Panc1 (cell line): Measurements from ENCODE around the gene TFF3. TPM values are rescaled to one million over a fixed set of nuclear protein-coding genes. Genes with fewer than 3 reads are reported as not detected.

Source experiments
- ATAC-seq: fragments of 200-7000 bp; cut with Tn5 transposase; 2 replicates; pipeline ENCODE4 v1.9.1; 2020; ENCODE audit warnings: mild to moderate bottlenecking, moderate library complexity
- BruUV-seq: library from RNA; stranded (reverse); fragments of 400-500 nt; replicated peaks from 2 replicates; lab custom pipeline; 2021; lab: Mats Ljungman, UMichigan
- CTCF ChIA-PET: fragments of 300-600 bp; sonication (Branson Sonifier 250); formaldehyde crosslinking; loops from one replicate; lab custom pipeline; 2022; ENCODE audit warnings: antibody characterized with exemption; lab: Charles Lee
- POLR2A ChIA-PET: fragments of 300-600 bp; sonication (Branson Sonifier 250); formaldehyde crosslinking; loops from one replicate; lab custom pipeline; 2022; ENCODE audit warnings: antibody characterized with exemption; lab: Charles Lee
- DNase-seq: peaks from one replicate; pipeline ENCODE4 v3.0.0-alpha.2; 2010; ENCODE audit warnings: low read depth, low spot score
- H3K27ac ChIP-seq: 2 replicates; pipeline ENCODE4 v1.5.1; 2011; ENCODE audit warnings: mild to moderate bottlenecking, low read length, inconsistent platforms
- H3K27me3 ChIP-seq: fragments of 200-500 bp; sonication (Bioruptor generic); 2 replicates; pipeline ENCODE4 v1.6.0; 2014; ENCODE audit warnings: low read length, inconsistent platforms; ENCODE audit not compliant: control insufficient read depth, insufficient read depth
- H3K36me3 ChIP-seq: fragments of 200-500 bp; sonication (Bioruptor generic); 2 replicates; pipeline ENCODE4 v1.5.1; 2014; ENCODE audit warnings: inconsistent platforms, mild to moderate bottlenecking, low read length, moderate library complexity; ENCODE audit not compliant: control insufficient read depth, insufficient read depth
- H3K4me1 ChIP-seq: 2 replicates; pipeline ENCODE4 v1.5.1; 2011; ENCODE audit warnings: inconsistent platforms, mild to moderate bottlenecking, low read length, moderate library complexity; ENCODE audit not compliant: control insufficient read depth, insufficient read depth
- H3K4me3 ChIP-seq, 2 experiments: 2 replicates each; pipeline ENCODE4 v1.5.1; 2011 to 2012; ENCODE audit warnings: low read depth in 2 of 2, low read length in 2 of 2, mild to moderate bottlenecking in 2 of 2, inconsistent platforms in 1 of 2, moderate library complexity in 1 of 2
- H3K9me3 ChIP-seq: fragments of 200-500 bp; sonication (Bioruptor generic); 2 replicates; pipeline ENCODE4 v1.5.1; 2014; ENCODE audit warnings: low read depth, mild to moderate bottlenecking, inconsistent platforms, low read length, moderate library complexity; ENCODE audit not compliant: control insufficient read depth, insufficient read depth
- POLR2AphosphoS5 ChIP-seq: IDR thresholded peaks from 2 replicates; pipeline ENCODE4 v1.6.1; 2012; ENCODE audit warnings: mild to moderate bottlenecking, low read depth, low read length, moderate library complexity
- SIN3A ChIP-seq: IDR thresholded peaks from 2 replicates; pipeline ENCODE4 v1.6.1; 2012; ENCODE audit warnings: low read depth, mild to moderate bottlenecking, low read length, moderate library complexity, borderline replicate concordance; ENCODE audit not compliant: insufficient read depth
- TCF7L2 ChIP-seq: IDR thresholded peaks from 2 replicates; pipeline ENCODE4 v1.6.1; 2011; ENCODE audit warnings: mild to moderate bottlenecking, low read depth, low read length, inconsistent platforms
- in situ Hi-C: cut with HindIII; loops from 2 replicates; pipeline ENCODE4 v1.10.0; 2016; ENCODE audit warnings: low sequenced_read_pairs, low pct_unique_long_range_greater_than_20kb
- intact Hi-C: fragments of 100-400 bp; cut with micrococcal nuclease; formaldehyde crosslinking; loops from one replicate; pipeline ENCODE4 v1.10.0; 2022; ENCODE audit not compliant: unreplicated experiment
- total RNA-seq: library from RNA; stranded (reverse); gene quantifications from one replicate; pipeline ENCODE4 v1.2.1, GENCODE V29; 2021; ENCODE audit not compliant: unreplicated experiment
- TF ChIP-seq, protein P1 (sequence below): fragments of 450-650 bp; IDR thresholded peaks from 2 replicates; pipeline ENCODE4 v1.5.1; 2017; ENCODE audit warnings: mild to moderate bottlenecking
- TF ChIP-seq, protein P2 (sequence below), 2 experiments: IDR thresholded peaks; 2 replicates each; pipeline ENCODE4 v1.6.1; 2011 to 2012; ENCODE audit warnings: low read depth in 2 of 2, control low read depth in 1 of 2, low read length in 1 of 2, mild to moderate bottlenecking in 1 of 2, moderate library complexity in 1 of 2; ENCODE audit not compliant: insufficient read depth in 1 of 2

The TFF3 gene
- total RNA-seq, 1 experiment from 2014 or later = 8.9 TPM

- intact Hi-C loops (no loop called here), in situ Hi-C loops (no loop called here)
- ChIA-PET CTCF (interaction anchor here (0.6 kb wide), 1 partner anchor 121 kb away, joined by 4 read pairs; no protein-coding TSS in a partner anchor), POLR2A (no interaction called here)
- H3K36me3 ChIP-seq = no peaks in the 10 kb centered on the region
- H3K4me1 ChIP-seq = no peaks in the 10 kb centered on the region; the same call in 1 of the 2 replicates
- no peaks in the 10 kb centered on the region for H3K27me3 ChIP-seq
- ATAC-seq = no peak
- no peaks in the 10 kb centered on the region for H3K9me3 ChIP-seq
- no TSS peak for BruUV-seq
- no peak for DNase-seq
- no peak overlapping the region for H3K4me3 ChIP-seq
- H3K27ac ChIP-seq = no peak overlapping the region
- TF ChIP-seq, protein P1, sequence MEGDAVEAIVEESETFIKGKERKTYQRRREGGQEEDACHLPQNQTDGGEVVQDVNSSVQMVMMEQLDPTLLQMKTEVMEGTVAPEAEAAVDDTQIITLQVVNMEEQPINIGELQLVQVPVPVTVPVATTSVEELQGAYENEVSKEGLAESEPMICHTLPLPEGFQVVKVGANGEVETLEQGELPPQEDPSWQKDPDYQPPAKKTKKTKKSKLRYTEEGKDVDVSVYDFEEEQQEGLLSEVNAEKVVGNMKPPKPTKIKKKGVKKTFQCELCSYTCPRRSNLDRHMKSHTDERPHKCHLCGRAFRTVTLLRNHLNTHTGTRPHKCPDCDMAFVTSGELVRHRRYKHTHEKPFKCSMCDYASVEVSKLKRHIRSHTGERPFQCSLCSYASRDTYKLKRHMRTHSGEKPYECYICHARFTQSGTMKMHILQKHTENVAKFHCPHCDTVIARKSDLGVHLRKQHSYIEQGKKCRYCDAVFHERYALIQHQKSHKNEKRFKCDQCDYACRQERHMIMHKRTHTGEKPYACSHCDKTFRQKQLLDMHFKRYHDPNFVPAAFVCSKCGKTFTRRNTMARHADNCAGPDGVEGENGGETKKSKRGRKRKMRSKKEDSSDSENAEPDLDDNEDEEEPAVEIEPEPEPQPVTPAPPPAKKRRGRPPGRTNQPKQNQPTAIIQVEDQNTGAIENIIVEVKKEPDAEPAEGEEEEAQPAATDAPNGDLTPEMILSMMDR = no peak
- no peak for TF ChIP-seq POLR2AphosphoS5
- TF ChIP-seq TCF7L2 = no peak
- TF ChIP-seq, protein P2, sequence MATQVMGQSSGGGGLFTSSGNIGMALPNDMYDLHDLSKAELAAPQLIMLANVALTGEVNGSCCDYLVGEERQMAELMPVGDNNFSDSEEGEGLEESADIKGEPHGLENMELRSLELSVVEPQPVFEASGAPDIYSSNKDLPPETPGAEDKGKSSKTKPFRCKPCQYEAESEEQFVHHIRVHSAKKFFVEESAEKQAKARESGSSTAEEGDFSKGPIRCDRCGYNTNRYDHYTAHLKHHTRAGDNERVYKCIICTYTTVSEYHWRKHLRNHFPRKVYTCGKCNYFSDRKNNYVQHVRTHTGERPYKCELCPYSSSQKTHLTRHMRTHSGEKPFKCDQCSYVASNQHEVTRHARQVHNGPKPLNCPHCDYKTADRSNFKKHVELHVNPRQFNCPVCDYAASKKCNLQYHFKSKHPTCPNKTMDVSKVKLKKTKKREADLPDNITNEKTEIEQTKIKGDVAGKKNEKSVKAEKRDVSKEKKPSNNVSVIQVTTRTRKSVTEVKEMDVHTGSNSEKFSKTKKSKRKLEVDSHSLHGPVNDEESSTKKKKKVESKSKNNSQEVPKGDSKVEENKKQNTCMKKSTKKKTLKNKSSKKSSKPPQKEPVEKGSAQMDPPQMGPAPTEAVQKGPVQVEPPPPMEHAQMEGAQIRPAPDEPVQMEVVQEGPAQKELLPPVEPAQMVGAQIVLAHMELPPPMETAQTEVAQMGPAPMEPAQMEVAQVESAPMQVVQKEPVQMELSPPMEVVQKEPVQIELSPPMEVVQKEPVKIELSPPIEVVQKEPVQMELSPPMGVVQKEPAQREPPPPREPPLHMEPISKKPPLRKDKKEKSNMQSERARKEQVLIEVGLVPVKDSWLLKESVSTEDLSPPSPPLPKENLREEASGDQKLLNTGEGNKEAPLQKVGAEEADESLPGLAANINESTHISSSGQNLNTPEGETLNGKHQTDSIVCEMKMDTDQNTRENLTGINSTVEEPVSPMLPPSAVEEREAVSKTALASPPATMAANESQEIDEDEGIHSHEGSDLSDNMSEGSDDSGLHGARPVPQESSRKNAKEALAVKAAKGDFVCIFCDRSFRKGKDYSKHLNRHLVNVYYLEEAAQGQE (IDR thresholded peaks at IDR 0.05; ENCODE audit: insufficient read depth in 1 of 2, low read depth in 2 of 2, low read length in 1 of 2) = no peak
- TF ChIP-seq SIN3A = no peak
Measured at GRCh38 chr21:42261829-42262200, 53.4 kb downstream of the TFF3 start.

Other genes starting within 250 kb of the TFF3 start
- 0.18 TPM for gene UMODL1, start 244.1 kb downstream of the TFF3 start, total RNA-seq
- gene ABCG1, start 96.3 kb downstream of the TFF3 start, total RNA-seq = 0.80 TPM
- 1.1 TPM for gene TFF2, start 35.6 kb upstream of the TFF3 start, total RNA-seq
- 0.36 TPM for gene TFF1, start 51.1 kb upstream of the TFF3 start, total RNA-seq
- not detected for gene TMPRSS3, start 80.6 kb upstream of the TFF3 start, total RNA-seq
- 0.33 TPM for gene UBASH3A, start 88.5 kb upstream of the TFF3 start, total RNA-seq
- 0.46 TPM for gene RSPH1, start 180.8 kb upstream of the TFF3 start, total RNA-seq
- 7.7 TPM for gene SLC37A1, start 198.4 kb upstream of the TFF3 start, total RNA-seq